Endothelial cell of umbilical vein (primary cell): ENCODE measurements around the gene SPPL2B.

Experiments used
- CTCF ChIP-seq, 2 donors: IDR thresholded peaks; 1 replicate in 1 of 2; 2 replicates in 1 of 2; pipeline ENCODE4 v1.5.1; 2011; ENCODE audit warnings: low read length in 2 of 2, mild to moderate bottlenecking in 2 of 2, moderate library complexity in 2 of 2, control low read depth in 1 of 2, inconsistent platforms in 1 of 2, low read depth in 1 of 2; ENCODE audit not compliant: insufficient read depth in 1 of 2; ENCODE audit errors: extremely low read depth in 1 of 2
- POLR2A ChIP-seq: IDR thresholded peaks from 2 replicates; pipeline ENCODE4 v1.6.1; 2012; ENCODE audit warnings: low read depth, mild to moderate bottlenecking, control low read depth, low read length

- no peak for TF ChIP-seq CTCF (IDR thresholded peaks at IDR 0.05; ENCODE audit: extremely low read depth in 1 of 2, insufficient read depth in 1 of 2, low read depth in 1 of 2, low read length in 2 of 2)
- no peak for TF ChIP-seq POLR2A
Measured at GRCh38 chr19:2399582-2399981, 71.1 kb downstream of the SPPL2B start.
